HL-60 (cell line): ENCODE results near the gene CEP95.

Source experiments
- POLR2AphosphoS5 ChIP-seq: IDR thresholded peaks from 2 replicates; pipeline ENCODE4 v1.6.1; 2012; ENCODE audit warnings: low read depth
- TF ChIP-seq, protein P1 (sequence below): IDR thresholded peaks from one replicate; pipeline ENCODE4 v1.5.1; 2011; ENCODE audit warnings: low read length, control low read depth, inconsistent platforms; ENCODE audit not compliant: insufficient read depth
- TF ChIP-seq, protein P2 (sequence below): IDR thresholded peaks from 2 replicates; pipeline ENCODE4 v1.6.1; 2012; ENCODE audit warnings: low read depth; ENCODE audit not compliant: insufficient replicate concordance

DNA sequence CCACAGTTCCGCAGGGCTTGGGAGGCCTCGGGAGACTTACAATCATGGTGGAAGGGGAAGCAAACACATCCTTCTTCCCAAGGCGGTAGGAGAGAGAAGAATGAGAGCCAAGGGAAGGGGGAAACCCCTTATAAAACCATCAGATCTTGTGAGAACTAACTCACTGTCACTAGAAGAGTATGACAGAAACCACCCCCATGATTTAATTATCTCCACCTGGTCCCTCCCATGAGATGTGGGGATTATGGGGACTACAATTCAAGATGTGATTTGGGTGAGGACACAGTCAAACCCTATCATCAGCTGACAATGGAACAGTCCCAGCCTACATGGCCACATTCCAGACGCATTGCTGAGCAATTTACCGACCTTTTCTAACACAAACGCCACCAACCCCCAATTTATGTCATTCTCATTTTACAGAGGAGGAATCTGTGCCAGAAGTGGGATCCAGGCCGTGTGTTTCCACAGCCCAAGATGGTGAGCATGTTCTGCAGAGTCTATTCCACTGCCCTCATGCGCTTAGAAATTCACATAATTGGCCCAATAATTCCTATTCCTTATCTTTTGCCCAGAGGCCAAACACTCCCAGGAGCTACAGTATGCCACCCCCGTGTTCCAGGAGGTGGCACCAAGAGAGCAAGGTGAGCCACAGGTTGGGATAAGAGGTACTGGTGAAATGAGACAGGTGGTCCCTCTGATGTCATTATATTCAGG lies 40.6 kb upstream of the CEP95 start:
- TF ChIP-seq, protein P1, sequence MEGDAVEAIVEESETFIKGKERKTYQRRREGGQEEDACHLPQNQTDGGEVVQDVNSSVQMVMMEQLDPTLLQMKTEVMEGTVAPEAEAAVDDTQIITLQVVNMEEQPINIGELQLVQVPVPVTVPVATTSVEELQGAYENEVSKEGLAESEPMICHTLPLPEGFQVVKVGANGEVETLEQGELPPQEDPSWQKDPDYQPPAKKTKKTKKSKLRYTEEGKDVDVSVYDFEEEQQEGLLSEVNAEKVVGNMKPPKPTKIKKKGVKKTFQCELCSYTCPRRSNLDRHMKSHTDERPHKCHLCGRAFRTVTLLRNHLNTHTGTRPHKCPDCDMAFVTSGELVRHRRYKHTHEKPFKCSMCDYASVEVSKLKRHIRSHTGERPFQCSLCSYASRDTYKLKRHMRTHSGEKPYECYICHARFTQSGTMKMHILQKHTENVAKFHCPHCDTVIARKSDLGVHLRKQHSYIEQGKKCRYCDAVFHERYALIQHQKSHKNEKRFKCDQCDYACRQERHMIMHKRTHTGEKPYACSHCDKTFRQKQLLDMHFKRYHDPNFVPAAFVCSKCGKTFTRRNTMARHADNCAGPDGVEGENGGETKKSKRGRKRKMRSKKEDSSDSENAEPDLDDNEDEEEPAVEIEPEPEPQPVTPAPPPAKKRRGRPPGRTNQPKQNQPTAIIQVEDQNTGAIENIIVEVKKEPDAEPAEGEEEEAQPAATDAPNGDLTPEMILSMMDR: no peak
- TF ChIP-seq POLR2AphosphoS5: no peak
- TF ChIP-seq, protein P2, sequence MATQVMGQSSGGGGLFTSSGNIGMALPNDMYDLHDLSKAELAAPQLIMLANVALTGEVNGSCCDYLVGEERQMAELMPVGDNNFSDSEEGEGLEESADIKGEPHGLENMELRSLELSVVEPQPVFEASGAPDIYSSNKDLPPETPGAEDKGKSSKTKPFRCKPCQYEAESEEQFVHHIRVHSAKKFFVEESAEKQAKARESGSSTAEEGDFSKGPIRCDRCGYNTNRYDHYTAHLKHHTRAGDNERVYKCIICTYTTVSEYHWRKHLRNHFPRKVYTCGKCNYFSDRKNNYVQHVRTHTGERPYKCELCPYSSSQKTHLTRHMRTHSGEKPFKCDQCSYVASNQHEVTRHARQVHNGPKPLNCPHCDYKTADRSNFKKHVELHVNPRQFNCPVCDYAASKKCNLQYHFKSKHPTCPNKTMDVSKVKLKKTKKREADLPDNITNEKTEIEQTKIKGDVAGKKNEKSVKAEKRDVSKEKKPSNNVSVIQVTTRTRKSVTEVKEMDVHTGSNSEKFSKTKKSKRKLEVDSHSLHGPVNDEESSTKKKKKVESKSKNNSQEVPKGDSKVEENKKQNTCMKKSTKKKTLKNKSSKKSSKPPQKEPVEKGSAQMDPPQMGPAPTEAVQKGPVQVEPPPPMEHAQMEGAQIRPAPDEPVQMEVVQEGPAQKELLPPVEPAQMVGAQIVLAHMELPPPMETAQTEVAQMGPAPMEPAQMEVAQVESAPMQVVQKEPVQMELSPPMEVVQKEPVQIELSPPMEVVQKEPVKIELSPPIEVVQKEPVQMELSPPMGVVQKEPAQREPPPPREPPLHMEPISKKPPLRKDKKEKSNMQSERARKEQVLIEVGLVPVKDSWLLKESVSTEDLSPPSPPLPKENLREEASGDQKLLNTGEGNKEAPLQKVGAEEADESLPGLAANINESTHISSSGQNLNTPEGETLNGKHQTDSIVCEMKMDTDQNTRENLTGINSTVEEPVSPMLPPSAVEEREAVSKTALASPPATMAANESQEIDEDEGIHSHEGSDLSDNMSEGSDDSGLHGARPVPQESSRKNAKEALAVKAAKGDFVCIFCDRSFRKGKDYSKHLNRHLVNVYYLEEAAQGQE: no peak
